ENCODE results near the gene DPP4. TPM values are rescaled to one million over a fixed set of nuclear protein-coding genes. Genes with fewer than 3 reads are reported as not detected.

DPP4 gene
- total and polyA plus RNA-seq, 2 donors (not counting 3 experiments of a cell fraction or from before 2014, with no cell fraction given) = 0.84 to 6.2 TPM

- Histone ChIP-seq H3K9ac (replicated peaks; ENCODE audit: extremely low read depth, insufficient read depth, low read length) (no peak overlapping the region), H2AFZ (ENCODE audit: low read depth, low read length) (no peak overlapping the region), H4K20me1 (replicated peaks; ENCODE audit: control insufficient read depth, extremely low read depth, insufficient read depth, low read length) (no peaks in the 10 kb centered on the region), H3K36me3 (ENCODE audit: control insufficient read depth in 2 of 2, extremely low read depth in 1 of 2, insufficient read depth in 2 of 2, low read length in 2 of 2) (no peaks in the 10 kb centered on the region), H3K27me3 (ENCODE audit: control insufficient read depth in 2 of 2, insufficient read depth in 2 of 2, low read length in 2 of 2) (no peaks in the 10 kb centered on the region), H3K27ac (ENCODE audit: insufficient read depth, low read depth, low read length) (no peak overlapping the region), H3K4me3 (replicated peaks in 1 of 3; ENCODE audit: insufficient read depth in 1 of 3, low read depth in 1 of 3, low read length in 3 of 3) (no peak overlapping the region), H3K4me1 (ENCODE audit: control insufficient read depth, extremely low read depth, insufficient read depth, low read length) (peaks cover 5% of the 10 kb centered on the region), H3K4me2 (ENCODE audit: insufficient read depth, low read length) (no peak overlapping the region), H3K9me1 (replicated peaks; ENCODE audit: control insufficient read depth, extremely low read depth, insufficient read depth, low read length) (no peaks in the 10 kb centered on the region), H3K9me3 (replicated peaks; ENCODE audit: control insufficient read depth, insufficient read depth, low read length) (no peaks in the 10 kb centered on the region), H3K79me2 (ENCODE audit: control insufficient read depth, insufficient read depth, low read length) (no peaks in the 10 kb centered on the region)
- TF ChIP-seq MAX (IDR thresholded peaks at IDR 0.05; ENCODE audit: insufficient read depth, insufficient read length) = no peak
- TF ChIP-seq MYC (IDR thresholded peaks at IDR 0.05; ENCODE audit: low read depth, low read length) = no peak
- no peak for TF ChIP-seq CTCF (IDR thresholded peaks at IDR 0.05; ENCODE audit: extremely low read depth in 1 of 2, insufficient read depth in 1 of 2, low read depth in 1 of 2, low read length in 2 of 2)
- TF ChIP-seq POLR2A (IDR thresholded peaks at IDR 0.05; ENCODE audit: low read depth, low read length) = no peak
- TF ChIP-seq FOS (IDR thresholded peaks at IDR 0.05; ENCODE audit: borderline replicate concordance, insufficient read depth, low read length) = no peak
- TF ChIP-seq POLR2AphosphoS5 (IDR thresholded peaks at IDR 0.05; ENCODE audit: insufficient read depth, low read depth, low read length) = no peak
- no peak for TF ChIP-seq JUN (IDR thresholded peaks at IDR 0.05; ENCODE audit: borderline replicate concordance, insufficient read depth, insufficient read length, low read depth)
- no peak for TF ChIP-seq GATA2 (IDR thresholded peaks at IDR 0.05; ENCODE audit: insufficient read depth, insufficient read length, low read depth, low read length)
- TF ChIP-seq EZH2 (IDR thresholded peaks at IDR 0.05; ENCODE audit: borderline replicate concordance, low read depth, low read length, severe bottlenecking) = no peak
- FAIRE-seq (no peak), DNase-seq (ENCODE audit: low read depth, low spot score) (no peak)
- dilution Hi-C loops (cut with MboI; ENCODE audit: extremely low pct_ligation_motif_present, low sequenced_read_pairs) (no loop called here), intact Hi-C loops (cut with micrococcal nuclease) (no loop called here)
- CTCF ChIA-PET = no interaction called here
- BruUV-seq (replicated peaks) = no TSS peak
- POLR2A ChIA-PET = no interaction called here
Measured at GRCh38 chr2:162025121-162025911, 48.7 kb downstream of the DPP4 start.
